A549 (cell line): ENCODE measurements around the gene ZC3H10.

Experiments
- CEBPB ChIP-seq, 2 experiments: fragments of >200 bp in 1 of 2; sonication (Bioruptor Twin) in 1 of 2; formaldehyde crosslinking in 1 of 2; IDR thresholded peaks; 2 replicates each; pipeline ENCODE4 v1.6.1; 2012 to 2016
- FOSL2 ChIP-seq, 2 experiments: fragments of 450-650 bp in 1 of 2; fragments of >200 bp in 1 of 2; sonication (Bioruptor Twin) in 1 of 2; formaldehyde crosslinking; IDR thresholded peaks; 2 replicates each; pipeline versions ENCODE4 v1.5.0 to v1.6.1; 2016 to 2020; ENCODE audit warnings: mild to moderate bottlenecking in 1 of 2, moderate library complexity in 1 of 2
- HOXA7 ChIP-seq: fragments of 250-450 bp; sonication (Bioruptor Pico); IDR thresholded peaks from 2 replicates; pipeline ENCODE4 v1.5.0; 2020; ENCODE audit warnings: mild to moderate bottlenecking, moderate library complexity
- MAZ ChIP-seq: fragments of 150-350 bp; IDR thresholded peaks from 2 replicates; pipeline ENCODE4 v1.6.1; 2014; ENCODE audit warnings: antibody characterized with exemption, low read depth, low read length, borderline replicate concordance
- TF ChIP-seq, protein P1 (sequence below): fragments of 150-350 bp; IDR thresholded peaks from 2 replicates; pipeline ENCODE4 v1.6.1; 2014; ENCODE audit warnings: low read depth, mild to moderate bottlenecking, low read length
- TF ChIP-seq, protein P2 (sequence below): fragments of >200 bp; sonication (Bioruptor Twin); formaldehyde crosslinking; IDR thresholded peaks from 3 replicates; pipeline ENCODE4 v1.5.1; 2016

DNA sequence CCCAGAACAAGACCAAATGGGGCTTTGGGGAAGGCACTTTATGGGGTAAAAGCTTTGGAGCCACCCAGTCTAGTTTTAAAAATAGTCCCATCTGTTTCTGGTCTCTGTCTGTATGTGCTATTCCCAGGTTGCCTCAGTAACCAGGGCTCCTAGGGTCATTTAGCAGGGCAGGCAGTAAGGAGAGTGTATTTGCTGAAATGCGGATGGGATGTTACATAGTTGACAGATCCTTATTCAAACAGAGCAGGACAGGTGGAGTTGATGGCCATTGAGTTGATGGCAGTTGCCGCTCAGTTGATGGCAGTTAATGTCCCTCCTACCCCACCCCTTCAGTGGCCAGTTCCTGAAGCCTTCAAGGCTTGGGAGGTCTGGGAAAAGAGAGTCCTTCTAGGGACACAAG, 4.6 kb downstream of the ZC3H10 start:
- TF ChIP-seq, protein P1, sequence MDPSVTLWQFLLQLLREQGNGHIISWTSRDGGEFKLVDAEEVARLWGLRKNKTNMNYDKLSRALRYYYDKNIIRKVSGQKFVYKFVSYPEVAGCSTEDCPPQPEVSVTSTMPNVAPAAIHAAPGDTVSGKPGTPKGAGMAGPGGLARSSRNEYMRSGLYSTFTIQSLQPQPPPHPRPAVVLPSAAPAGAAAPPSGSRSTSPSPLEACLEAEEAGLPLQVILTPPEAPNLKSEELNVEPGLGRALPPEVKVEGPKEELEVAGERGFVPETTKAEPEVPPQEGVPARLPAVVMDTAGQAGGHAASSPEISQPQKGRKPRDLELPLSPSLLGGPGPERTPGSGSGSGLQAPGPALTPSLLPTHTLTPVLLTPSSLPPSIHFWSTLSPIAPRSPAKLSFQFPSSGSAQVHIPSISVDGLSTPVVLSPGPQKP: no peak
- TF ChIP-seq CEBPB (IDR thresholded peaks at IDR 0.05) (no peak), MAZ (no peak), FOSL2 (IDR thresholded peaks at IDR 0.05) (no peak), FOSL2 (CRISPR knock-in tag; IDR thresholded peaks at IDR 0.05) (no peak), HOXA7 (CRISPR knock-in tag) (no peak)
- TF ChIP-seq, protein P2, sequence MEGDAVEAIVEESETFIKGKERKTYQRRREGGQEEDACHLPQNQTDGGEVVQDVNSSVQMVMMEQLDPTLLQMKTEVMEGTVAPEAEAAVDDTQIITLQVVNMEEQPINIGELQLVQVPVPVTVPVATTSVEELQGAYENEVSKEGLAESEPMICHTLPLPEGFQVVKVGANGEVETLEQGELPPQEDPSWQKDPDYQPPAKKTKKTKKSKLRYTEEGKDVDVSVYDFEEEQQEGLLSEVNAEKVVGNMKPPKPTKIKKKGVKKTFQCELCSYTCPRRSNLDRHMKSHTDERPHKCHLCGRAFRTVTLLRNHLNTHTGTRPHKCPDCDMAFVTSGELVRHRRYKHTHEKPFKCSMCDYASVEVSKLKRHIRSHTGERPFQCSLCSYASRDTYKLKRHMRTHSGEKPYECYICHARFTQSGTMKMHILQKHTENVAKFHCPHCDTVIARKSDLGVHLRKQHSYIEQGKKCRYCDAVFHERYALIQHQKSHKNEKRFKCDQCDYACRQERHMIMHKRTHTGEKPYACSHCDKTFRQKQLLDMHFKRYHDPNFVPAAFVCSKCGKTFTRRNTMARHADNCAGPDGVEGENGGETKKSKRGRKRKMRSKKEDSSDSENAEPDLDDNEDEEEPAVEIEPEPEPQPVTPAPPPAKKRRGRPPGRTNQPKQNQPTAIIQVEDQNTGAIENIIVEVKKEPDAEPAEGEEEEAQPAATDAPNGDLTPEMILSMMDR: no peak
